Stimulated activated CD8-positive, alpha-beta memory T cell treated with anti-CD3 and anti-CD28 coated beads, Interleukin-12 subunit alpha, Interleukin-12 subunit beta, amount 100 ng/mL, for 4 hours (primary cell): ENCODE results near the gene SLC10A6.

Experiments
- DNase-seq: peaks from one replicate; pipeline ENCODE4 v3.0.0-alpha.2; 2020; ENCODE audit warnings: low read depth

SLC10A6 gene

GRCh38 chr4:86778175-86778574 is 71.0 kb downstream of the SLC10A6 start:
- DNase-seq, result no peak

DNA sequence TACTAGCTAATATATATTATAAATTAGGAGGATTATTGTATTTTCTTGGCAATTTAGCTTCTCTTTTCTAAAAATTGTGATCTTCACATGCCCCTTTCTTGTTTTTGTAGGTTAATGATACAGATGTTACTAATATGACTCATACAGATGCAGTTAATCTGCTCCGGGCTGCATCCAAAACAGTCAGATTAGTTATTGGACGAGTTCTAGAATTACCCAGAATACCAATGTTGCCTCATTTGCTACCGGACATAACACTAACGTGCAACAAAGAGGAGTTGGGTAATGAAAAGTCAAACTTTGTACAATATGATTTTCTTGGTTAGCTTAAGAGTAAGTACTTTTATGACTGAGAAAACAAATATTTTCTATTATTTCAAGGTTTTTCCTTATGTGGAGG is 74.1 kb downstream of the SLC10A6 start:
- no peak for DNase-seq
